Mucosa of descending colon (tissue), 3 donors: Measurements from ENCODE around the gene MLIP. TPM values are rescaled to one million over a fixed set of nuclear protein-coding genes. Genes with fewer than 3 reads are reported as not detected.

Experiments
- ATAC-seq: fragments of 200-7000 bp; cut with Tn5 transposase; one replicate; pipeline ENCODE4 v1.9.1; 2020; ENCODE audit warnings: mild to moderate bottlenecking, moderate library complexity
- DNase-seq, 3 donors: peaks; one replicate each; pipeline ENCODE4 v3.0.0-alpha.2; 2020
- H3K36me3 ChIP-seq: fragments of 200-600 bp; one replicate; pipeline ENCODE4 v1.8.0; 2021; ENCODE audit warnings: low read depth, mild to moderate bottlenecking
- H3K4me1 ChIP-seq: fragments of 200-600 bp; one replicate; pipeline ENCODE4 v1.8.0; 2021; ENCODE audit warnings: low read depth, mild to moderate bottlenecking
- H3K4me3 ChIP-seq: fragments of 200-600 bp; one replicate; pipeline ENCODE4 v1.8.0; 2021; ENCODE audit warnings: mild to moderate bottlenecking
- H3K9me3 ChIP-seq: fragments of 200-600 bp; one replicate; pipeline ENCODE4 v1.8.0; 2021; ENCODE audit warnings: mild to moderate bottlenecking
- intact Hi-C, 2 donors: fragments of 100-400 bp; cut with DNase I in 1 of 2; cut with micrococcal nuclease in 1 of 2; formaldehyde crosslinking; loops; one replicate each; pipeline versions ENCODE4 v1.11.0 to v1.11.1; 2022; cut with DNase I, micrococcal nuclease
- total RNA-seq, 3 donors: library from RNA; stranded (reverse); fragmentation: NEBNext Ultra II Directional in 2 of 3; extraction: Animal tissue kit (Norgen Biotek cat#: 25700) in 2 of 3; gene quantifications; one replicate each; pipeline versions ENCODE4 v1.2.1 to v1.2.4, GENCODE V29; 2021 to 2023
- TF ChIP-seq, protein P1 (sequence below): fragments of 200-600 bp; IDR thresholded peaks from one replicate; pipeline ENCODE4 v1.8.0; 2022; ENCODE audit warnings: antibody characterized with exemption, mild to moderate bottlenecking
- donor health status: DM: no; HTN: no; CAD: no; lungs with moderate emphysema.
- donor health status: DM: no; HTN: no; CAD: no.
- donor health status: DM: no; HTN: yes; CAD: no.

The MLIP gene
- total RNA-seq, 3 donors from 2014 or later = 1.9 to 2.5 (median 2.3) TPM

DNA sequence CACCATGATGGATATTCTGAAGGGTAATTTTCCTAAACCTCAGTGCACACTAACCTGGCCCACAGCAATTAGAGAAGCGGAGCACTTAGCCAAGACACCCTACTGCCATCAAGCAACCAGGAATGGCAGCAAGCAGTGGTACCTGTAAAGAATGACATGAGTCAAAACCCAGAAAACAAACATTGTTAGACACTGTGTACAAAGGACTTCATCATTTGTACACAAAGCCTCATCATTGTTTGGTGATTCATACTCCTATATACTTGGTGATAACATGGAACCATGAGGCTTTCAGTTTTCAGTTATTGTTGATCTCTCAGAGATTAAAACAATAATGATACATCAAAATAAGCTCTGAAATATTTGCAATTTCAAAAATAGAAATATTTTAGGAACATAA is 74.6 kb downstream of the MLIP start:
- TF ChIP-seq, protein P1, sequence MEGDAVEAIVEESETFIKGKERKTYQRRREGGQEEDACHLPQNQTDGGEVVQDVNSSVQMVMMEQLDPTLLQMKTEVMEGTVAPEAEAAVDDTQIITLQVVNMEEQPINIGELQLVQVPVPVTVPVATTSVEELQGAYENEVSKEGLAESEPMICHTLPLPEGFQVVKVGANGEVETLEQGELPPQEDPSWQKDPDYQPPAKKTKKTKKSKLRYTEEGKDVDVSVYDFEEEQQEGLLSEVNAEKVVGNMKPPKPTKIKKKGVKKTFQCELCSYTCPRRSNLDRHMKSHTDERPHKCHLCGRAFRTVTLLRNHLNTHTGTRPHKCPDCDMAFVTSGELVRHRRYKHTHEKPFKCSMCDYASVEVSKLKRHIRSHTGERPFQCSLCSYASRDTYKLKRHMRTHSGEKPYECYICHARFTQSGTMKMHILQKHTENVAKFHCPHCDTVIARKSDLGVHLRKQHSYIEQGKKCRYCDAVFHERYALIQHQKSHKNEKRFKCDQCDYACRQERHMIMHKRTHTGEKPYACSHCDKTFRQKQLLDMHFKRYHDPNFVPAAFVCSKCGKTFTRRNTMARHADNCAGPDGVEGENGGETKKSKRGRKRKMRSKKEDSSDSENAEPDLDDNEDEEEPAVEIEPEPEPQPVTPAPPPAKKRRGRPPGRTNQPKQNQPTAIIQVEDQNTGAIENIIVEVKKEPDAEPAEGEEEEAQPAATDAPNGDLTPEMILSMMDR = no peak
- Histone ChIP-seq H3K4me3 (no peak overlapping the region), H3K36me3 (no peaks in the 10 kb centered on the region), H3K9me3 (no peaks in the 10 kb centered on the region), H3K4me1 (no peaks in the 10 kb centered on the region)
- DNase-seq (no peak), ATAC-seq (peak; percentile 40)
- intact Hi-C loops = no loop called here

DNA sequence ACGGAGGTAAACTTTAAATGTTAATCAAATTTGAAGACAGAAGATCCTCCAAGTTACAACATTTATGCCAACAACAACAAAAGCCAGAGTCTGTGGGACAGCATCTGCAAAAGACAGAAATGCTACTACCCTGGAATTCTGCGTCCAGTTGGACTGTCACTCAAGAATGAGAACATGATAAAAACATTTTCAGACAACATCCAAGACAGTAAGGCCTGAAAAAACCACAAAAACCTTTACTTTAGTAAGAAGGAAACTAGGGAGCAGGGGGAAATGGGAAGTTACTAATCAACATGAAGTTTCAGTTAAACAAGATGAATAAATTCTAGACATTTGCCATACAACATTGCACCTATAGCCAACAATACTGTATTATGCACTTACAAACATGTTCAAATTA is 77.6 kb downstream of the MLIP start:
- ATAC-seq (no peak), DNase-seq (no peak)
- Histone ChIP-seq H3K4me1 (no peaks in the 10 kb centered on the region), H3K9me3 (no peaks in the 10 kb centered on the region), H3K4me3 (no peak overlapping the region), H3K36me3 (no peaks in the 10 kb centered on the region)
- TF ChIP-seq, protein P1 = no peak
- intact Hi-C loops = no loop called here

DNA sequence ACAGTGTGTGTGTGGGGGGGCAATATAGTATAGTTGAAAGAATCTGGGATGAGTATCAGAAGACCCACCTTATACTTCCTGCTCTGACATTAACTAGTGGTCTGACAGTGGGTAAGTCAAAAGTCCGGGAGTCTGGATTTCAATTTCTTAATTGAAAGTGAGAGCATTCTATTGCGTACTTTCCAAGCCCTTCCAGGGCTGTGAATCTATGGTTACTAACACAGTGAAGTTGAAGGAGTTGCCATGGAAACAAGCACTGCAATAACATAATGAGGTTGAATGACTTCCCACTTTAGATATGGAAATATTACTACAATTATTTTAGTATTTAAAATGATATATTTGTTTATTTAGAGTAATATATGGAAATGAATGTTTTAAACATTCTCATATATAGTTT is 80.2 kb downstream of the MLIP start:
- Histone ChIP-seq H3K4me3 (no peak overlapping the region), H3K36me3 (no peaks in the 10 kb centered on the region), H3K4me1 (no peaks in the 10 kb centered on the region), H3K9me3 (no peaks in the 10 kb centered on the region)
- TF ChIP-seq, protein P1 = no peak
- intact Hi-C loops = no loop called here
- DNase-seq (no peak), ATAC-seq (no peak)

DNA sequence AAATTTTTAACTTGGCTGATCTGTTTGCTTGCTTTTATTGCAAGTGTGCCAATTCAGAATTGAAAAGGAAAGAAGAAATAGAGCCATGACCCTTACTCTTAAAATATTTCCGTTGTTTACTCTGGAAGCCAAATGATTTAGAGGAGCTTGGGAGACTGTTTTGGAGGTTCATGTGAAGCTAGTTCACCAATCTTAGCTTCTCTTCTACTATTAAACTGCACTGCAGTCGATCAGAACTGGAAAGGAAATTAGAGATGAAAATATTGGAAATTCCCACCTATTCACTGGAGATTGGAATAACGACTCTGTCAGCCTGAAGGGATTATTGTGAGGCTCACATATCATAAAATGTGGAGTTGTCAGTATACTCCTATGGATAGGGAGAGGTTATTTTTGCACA is 81.8 kb downstream of the MLIP start:
- intact Hi-C loops = no loop called here
- TF ChIP-seq, protein P1 = no peak
- H3K36me3 ChIP-seq = no peaks in the 10 kb centered on the region
- ATAC-seq = no peak
- H3K4me3 ChIP-seq = no peak overlapping the region
- H3K9me3 ChIP-seq = no peaks in the 10 kb centered on the region
- no peak for DNase-seq
- no peaks in the 10 kb centered on the region for H3K4me1 ChIP-seq

DNA sequence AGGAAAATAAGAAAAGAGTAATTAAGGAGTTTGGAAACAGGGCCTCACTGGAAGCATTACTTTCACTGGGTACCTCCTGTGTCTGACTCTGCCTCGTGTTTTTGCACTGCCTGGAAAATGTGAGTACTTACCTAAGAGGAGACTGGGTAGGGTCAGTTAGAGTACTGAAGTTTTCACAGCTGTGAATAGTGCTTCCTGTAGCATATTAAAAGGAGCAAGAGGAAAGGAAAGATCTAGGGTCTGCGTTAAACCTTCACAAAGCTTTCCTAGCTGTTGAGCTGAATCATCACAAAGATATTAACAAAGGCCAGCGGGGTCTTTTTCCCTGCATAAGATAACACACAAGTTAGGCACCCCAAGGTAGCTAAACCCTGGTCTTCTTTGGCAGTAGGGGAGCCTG is 82.3 kb downstream of the MLIP start:
- intact Hi-C loops = no loop called here
- Histone ChIP-seq H3K4me3 (no peak overlapping the region), H3K36me3 (no peaks in the 10 kb centered on the region), H3K4me1 (no peaks in the 10 kb centered on the region), H3K9me3 (no peaks in the 10 kb centered on the region)
- TF ChIP-seq, protein P1 = no peak
- no peak for ATAC-seq
- no peak for DNase-seq

DNA sequence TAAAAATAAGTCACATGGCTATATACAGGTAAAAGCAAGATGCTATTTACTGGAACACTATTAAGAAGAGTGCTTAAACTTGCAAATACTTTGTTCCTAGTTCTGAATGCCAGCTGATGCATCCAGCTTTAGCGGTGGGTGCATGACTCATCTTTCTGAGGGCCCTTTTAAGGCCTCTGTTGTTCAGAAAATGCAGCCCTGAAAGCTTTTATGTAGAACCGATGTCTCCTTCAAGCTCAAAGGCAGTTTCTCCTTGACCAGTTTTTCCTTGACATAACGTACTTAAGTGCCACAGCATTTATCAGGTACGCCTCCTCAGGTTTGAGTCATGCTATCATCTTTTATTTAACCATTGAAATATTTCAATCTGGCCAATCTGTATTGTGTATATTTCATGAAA is 82.8 kb downstream of the MLIP start:
- H3K36me3 ChIP-seq = no peaks in the 10 kb centered on the region
- H3K9me3 ChIP-seq = no peaks in the 10 kb centered on the region
- TF ChIP-seq, protein P1 = no peak
- intact Hi-C loops = no loop called here
- no peak overlapping the region for H3K4me3 ChIP-seq
- no peak for DNase-seq
- H3K4me1 ChIP-seq = no peaks in the 10 kb centered on the region
- no peak for ATAC-seq
